Upper lobe of right lung (tissue), 1 donor: ENCODE measurements around the gene SOS2. TPM values are rescaled to one million over a fixed set of nuclear protein-coding genes. Genes with fewer than 3 reads are reported as not detected.

Experiments used
- ATAC-seq: fragments of 200-7000 bp; cut with Tn5 transposase; one replicate; pipeline ENCODE4 v1.9.1; 2020; ENCODE audit warnings: mild to moderate bottlenecking, moderate library complexity
- DNase-seq: peaks from one replicate; pipeline ENCODE4 v3.0.0-alpha.2; 2020
- H3K27ac ChIP-seq: fragments of 200-600 bp; one replicate; pipeline ENCODE4 v1.8.0; 2022
- H3K27me3 ChIP-seq: fragments of 200-600 bp; one replicate; pipeline ENCODE4 v1.8.0; 2022; ENCODE audit warnings: mild to moderate bottlenecking
- H3K36me3 ChIP-seq: fragments of 200-600 bp; one replicate; pipeline ENCODE4 v1.8.0; 2022
- H3K4me1 ChIP-seq: fragments of 200-600 bp; one replicate; pipeline ENCODE4 v1.8.0; 2022
- H3K4me3 ChIP-seq: fragments of 200-600 bp; one replicate; pipeline ENCODE4 v1.8.0; 2022; ENCODE audit warnings: mild to moderate bottlenecking
- H3K9me3 ChIP-seq: fragments of 200-600 bp; one replicate; pipeline ENCODE4 v1.8.0; 2022
- intact Hi-C: fragments of 100-400 bp; cut with DNase I; formaldehyde crosslinking; loops from one replicate; pipeline ENCODE4 v1.11.0; 2022
- total RNA-seq: library from RNA; stranded (reverse); fragmentation: NEBNext Ultra II Directional; extraction: Animal tissue kit (Norgen Biotek cat#: 25700); gene quantifications from one replicate; pipeline ENCODE4 v1.2.1, GENCODE V29; 2021
- TF ChIP-seq, protein P1 (sequence below): fragments of 200-600 bp; IDR thresholded peaks from one replicate; pipeline ENCODE4 v1.8.0; 2022; ENCODE audit warnings: antibody characterized with exemption
- donor health status: DM: no; HTN: yes; CAD: no; lungs with severe emphysema.

Gene SOS2
- total RNA-seq, 1 donor from 2014 or later: 30.3 TPM

DNA sequence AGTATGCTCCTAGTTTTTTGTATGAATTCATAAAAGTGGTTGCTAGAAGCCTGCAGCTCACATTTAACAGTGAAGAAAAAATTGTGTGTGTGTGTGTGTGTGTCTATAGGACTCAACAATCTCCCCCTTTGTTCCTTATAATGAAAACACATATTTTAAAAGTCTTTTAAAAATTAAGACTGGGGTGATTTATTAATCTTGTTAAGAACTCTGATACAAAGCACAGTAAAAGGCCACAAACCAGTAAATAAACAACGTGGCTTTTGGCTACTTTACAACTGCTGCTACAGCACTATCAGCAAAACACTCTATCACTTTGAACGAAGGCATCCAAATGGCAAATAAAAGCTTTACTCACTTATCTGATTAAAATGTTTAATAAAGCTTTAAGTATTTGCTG, 114.4 kb downstream of the SOS2 start:
- no peaks in the 10 kb centered on the region for H3K9me3 ChIP-seq
- no peak for ATAC-seq
- peaks cover 18% of the 10 kb centered on the region for H3K4me1 ChIP-seq
- intact Hi-C loops: no loop called here
- TF ChIP-seq, protein P1, sequence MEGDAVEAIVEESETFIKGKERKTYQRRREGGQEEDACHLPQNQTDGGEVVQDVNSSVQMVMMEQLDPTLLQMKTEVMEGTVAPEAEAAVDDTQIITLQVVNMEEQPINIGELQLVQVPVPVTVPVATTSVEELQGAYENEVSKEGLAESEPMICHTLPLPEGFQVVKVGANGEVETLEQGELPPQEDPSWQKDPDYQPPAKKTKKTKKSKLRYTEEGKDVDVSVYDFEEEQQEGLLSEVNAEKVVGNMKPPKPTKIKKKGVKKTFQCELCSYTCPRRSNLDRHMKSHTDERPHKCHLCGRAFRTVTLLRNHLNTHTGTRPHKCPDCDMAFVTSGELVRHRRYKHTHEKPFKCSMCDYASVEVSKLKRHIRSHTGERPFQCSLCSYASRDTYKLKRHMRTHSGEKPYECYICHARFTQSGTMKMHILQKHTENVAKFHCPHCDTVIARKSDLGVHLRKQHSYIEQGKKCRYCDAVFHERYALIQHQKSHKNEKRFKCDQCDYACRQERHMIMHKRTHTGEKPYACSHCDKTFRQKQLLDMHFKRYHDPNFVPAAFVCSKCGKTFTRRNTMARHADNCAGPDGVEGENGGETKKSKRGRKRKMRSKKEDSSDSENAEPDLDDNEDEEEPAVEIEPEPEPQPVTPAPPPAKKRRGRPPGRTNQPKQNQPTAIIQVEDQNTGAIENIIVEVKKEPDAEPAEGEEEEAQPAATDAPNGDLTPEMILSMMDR: no peak
- H3K4me3 ChIP-seq: peak overlapping the region; percentile 63
- no peak for DNase-seq
- peaks cover 47% of the 10 kb centered on the region for H3K36me3 ChIP-seq
- no peaks in the 10 kb centered on the region for H3K27me3 ChIP-seq
- peak overlapping the region; percentile 90 for H3K27ac ChIP-seq

- no peaks in the 10 kb centered on the region for H3K27me3 ChIP-seq
- ATAC-seq (peak; percentile 100), DNase-seq (peak; percentile 97)
- H3K36me3 ChIP-seq: peaks cover 53% of the 10 kb centered on the region
- peaks cover 18% of the 10 kb centered on the region for H3K4me1 ChIP-seq
- intact Hi-C loops: no loop called here
- H3K27ac ChIP-seq: peak within 1 kb of the TSS; percentile 90
- no peaks in the 10 kb centered on the region for H3K9me3 ChIP-seq
- H3K4me3 ChIP-seq: peak within 1 kb of the TSS; percentile 63
- TF ChIP-seq, protein P1: no peak
Measured at GRCh38 chr14:50116181-50116956, 115.0 kb downstream of the SOS2 start, which contains the start of gene VCPKMT. VCPKMT (minus strand) TSS chr14:50116572; CDS start chr14:50116552, 20 bp downstream.

GRCh38 chr14:50113381-50114035, 117.9 kb downstream of the SOS2 start:
- Histone ChIP-seq H3K36me3 (peaks cover 79% of the 10 kb centered on the region), H3K4me1 (peaks cover 18% of the 10 kb centered on the region), H3K9me3 (no peaks in the 10 kb centered on the region), H3K27ac (no peak overlapping the region), H3K27me3 (no peaks in the 10 kb centered on the region), H3K4me3 (no peak overlapping the region)
- ATAC-seq (no peak), DNase-seq (no peak)
- TF ChIP-seq, protein P1: no peak
- intact Hi-C loops: no loop called here

- intact Hi-C loops: no loop called here
- no peaks in the 10 kb centered on the region for H3K27me3 ChIP-seq
- no peak for ATAC-seq
- no peak overlapping the region for H3K27ac ChIP-seq
- H3K4me1 ChIP-seq: peaks cover 7% of the 10 kb centered on the region
- no peaks in the 10 kb centered on the region for H3K9me3 ChIP-seq
- TF ChIP-seq, protein P1: no peak
- no peak overlapping the region for H3K4me3 ChIP-seq
- no peak for DNase-seq
- peaks cover 79% of the 10 kb centered on the region for H3K36me3 ChIP-seq
Measured at GRCh38 chr14:50110323-50111037, 120.9 kb downstream of the SOS2 start.

- Histone ChIP-seq H3K9me3 (no peaks in the 10 kb centered on the region), H3K4me3 (no peak overlapping the region), H3K4me1 (no peaks in the 10 kb centered on the region), H3K27ac (no peak overlapping the region), H3K27me3 (no peaks in the 10 kb centered on the region), H3K36me3 (peaks cover 68% of the 10 kb centered on the region)
- ATAC-seq (no peak), DNase-seq (no peak)
- TF ChIP-seq, protein P1: no peak
- intact Hi-C loops: loop anchor here (10.0 kb wide), 1 partner anchor 245 kb away; no protein-coding TSS in a partner anchor
Measured at GRCh38 chr14:50109342-50109741, 122.0 kb downstream of the SOS2 start.
